IPS DF 4.7 (cell line): ENCODE measurements around the gene PHLDB2.

Experiments used
- DNase-seq: peaks from one replicate; pipeline ENCODE4 v3.0.0-alpha.2; 2013; ENCODE audit warnings: low spot score; ENCODE audit errors: extremely low read depth

Gene PHLDB2

GRCh38 chr3:111850537-111850936, 8.5 kb upstream of the PHLDB2 start:
- DNase-seq: no peak

- DNase-seq: no peak
Observed at GRCh38 chr3:111851511-111851954, 7.5 kb upstream of the PHLDB2 start.

GRCh38 chr3:111852540-111852939, 6.5 kb upstream of the PHLDB2 start:
- DNase-seq: no peak

DNA sequence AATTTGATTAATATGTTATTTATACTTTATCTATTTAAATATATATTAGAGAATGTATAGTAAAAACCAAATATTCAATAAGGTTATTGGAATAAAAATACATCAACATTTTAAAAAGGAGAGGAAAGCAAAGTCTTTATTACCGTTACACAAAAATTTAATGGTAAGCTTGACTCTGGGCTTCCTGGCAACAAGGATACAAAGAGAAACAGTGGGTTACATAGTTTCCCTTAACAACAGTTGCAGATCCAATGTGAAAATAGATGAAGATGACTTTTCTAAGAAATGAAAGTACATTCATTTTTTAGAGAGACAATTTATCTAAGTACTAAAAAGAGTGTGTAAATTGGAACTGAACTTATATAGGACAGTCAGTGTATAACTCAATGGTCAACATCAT, 6.0 kb upstream of the PHLDB2 start:
- no peak for DNase-seq

GRCh38 chr3:111854990-111855389, 4.1 kb upstream of the PHLDB2 start:
- no peak for DNase-seq

DNA sequence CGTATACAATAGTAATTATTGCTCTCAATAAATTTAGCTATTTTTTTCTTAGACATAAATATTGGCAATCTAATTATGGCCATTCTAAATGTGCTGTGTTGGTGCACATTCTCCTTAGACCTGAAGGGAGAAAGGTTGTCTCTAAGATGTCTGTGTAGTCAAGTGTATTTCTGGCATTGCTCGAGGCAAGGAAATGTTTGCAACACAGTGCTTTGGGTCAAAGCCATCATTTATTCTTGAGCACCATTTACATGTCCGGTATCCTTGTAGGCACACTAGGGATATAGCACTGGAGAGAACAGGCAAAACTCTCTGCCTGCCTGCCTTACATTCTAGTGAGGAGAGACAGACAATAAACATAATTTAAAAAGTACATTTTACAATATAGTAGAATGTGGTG, 2.6 kb upstream of the PHLDB2 start:
- DNase-seq: no peak

- DNase-seq: no peak
Observed at GRCh38 chr3:111857474-111857873, 1.6 kb upstream of the PHLDB2 start.

DNA sequence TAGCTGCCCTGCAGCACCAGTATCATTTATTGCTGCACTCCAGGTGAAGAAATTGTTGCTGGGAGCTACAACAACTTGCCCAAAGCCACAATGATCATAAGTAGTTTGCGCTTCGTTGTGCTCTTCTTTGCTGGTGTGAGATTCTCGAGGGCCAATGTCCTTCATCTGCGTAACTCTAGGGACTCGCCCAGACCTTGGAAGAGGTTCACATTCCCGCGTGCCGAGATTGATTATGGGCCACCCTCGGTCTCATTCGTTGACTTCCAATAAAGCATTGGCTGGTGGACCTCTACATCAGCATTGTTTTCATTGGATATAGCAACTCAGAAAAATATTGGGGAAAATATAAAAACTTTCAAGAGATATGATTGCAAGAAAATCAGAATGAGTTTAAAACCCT, 423 bp upstream of the PHLDB2 start:
- DNase-seq: no peak

GRCh38 chr3:111859974-111860859, 1.2 kb downstream of the PHLDB2 start:
- peak; percentile 87 for DNase-seq

GRCh38 chr3:111861391-111861790, 2.3 kb downstream of the PHLDB2 start:
- DNase-seq: no peak

DNA sequence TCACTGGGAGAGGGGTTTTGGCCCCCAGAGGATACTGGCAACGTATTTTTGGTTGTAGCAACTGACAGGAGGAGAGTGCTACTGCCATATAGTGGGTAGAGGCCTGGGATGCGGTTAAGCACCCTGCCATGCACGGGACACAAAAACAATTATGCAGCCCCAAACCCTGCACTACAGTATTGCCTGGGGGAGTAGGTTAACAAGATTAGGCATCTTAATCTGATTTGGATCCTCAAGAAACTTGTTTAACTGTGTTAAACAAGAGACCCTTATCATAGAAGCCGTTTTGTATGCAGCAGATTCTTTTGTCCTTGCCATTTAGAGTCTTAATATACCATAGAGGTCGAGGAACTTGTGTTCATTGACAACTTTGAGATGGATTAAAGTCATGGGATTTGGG, 3.4 kb downstream of the PHLDB2 start:
- no peak for DNase-seq

GRCh38 chr3:111862974-111863373, 3.9 kb downstream of the PHLDB2 start:
- no peak for DNase-seq

DNA sequence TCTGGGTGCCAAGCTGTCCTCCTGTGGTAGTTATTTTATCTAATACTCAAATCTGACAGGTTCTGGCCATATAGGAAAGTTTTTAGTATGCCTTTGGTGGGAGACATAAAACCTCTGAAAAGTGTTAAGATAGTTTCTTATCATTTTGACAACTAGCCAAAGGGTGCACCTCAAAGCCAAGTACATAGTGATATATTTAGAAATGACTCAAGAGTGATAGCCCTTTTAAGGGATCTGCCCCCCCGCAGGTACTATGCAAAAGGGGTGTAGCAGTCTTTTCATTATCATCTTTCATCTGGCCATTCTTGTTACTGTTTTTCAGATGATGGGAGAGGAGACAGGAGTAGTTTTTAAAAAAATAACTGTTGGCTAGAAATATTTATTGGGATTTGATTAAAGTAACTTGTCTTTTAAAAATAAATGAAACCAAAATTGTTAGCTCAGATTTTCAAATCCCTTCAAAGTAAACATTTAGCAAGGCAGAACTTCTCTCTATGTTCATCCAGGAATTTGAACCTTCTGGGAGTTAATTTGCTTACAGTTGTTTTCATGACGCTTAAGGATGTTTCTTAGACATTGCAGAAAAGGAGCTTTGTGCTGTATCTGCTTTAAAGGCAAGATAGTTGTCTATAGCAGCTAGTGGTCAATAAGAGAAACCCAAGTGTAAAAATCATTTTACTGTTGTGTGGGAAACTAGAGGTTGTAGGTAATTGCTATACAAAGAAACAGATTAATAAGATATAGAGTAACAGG, 5.1 kb downstream of the PHLDB2 start:
- DNase-seq: no peak

GRCh38 chr3:111864821-111865656, 6.0 kb downstream of the PHLDB2 start:
- no peak for DNase-seq

GRCh38 chr3:111867889-111868426, 8.9 kb downstream of the PHLDB2 start:
- DNase-seq: no peak

GRCh38 chr3:111870620-111871019, 11.6 kb downstream of the PHLDB2 start:
- DNase-seq: no peak

GRCh38 chr3:111871809-111872623, 13.0 kb downstream of the PHLDB2 start:
- no peak for DNase-seq

GRCh38 chr3:111872979-111873378, 13.9 kb downstream of the PHLDB2 start:
- DNase-seq: no peak

- DNase-seq: no peak
Observed at GRCh38 chr3:111874177-111874820, 15.2 kb downstream of the PHLDB2 start.

DNA sequence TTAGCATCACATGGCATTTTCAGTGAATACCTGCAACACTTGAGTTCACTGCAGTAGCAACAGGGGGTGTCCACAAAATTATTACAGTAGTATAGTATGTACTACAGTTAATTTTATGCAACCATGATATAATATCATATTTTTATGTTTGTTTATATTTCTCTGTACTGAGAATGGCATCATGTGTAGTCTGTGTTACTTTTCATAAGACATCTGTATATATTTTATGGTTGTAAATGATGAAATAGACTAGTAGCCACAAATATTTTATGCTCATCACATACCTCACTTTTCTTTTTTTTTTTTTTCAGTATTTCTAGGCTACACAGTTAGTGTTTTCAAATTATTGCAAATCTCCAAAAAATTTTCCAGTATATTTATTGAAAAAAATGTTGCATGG, 22.4 kb downstream of the PHLDB2 start:
- no peak for DNase-seq
